Rectal smooth muscle tissue (tissue), 1 donor: ENCODE measurements around the gene SEMA4B.

ENCODE experiments used
- H3K27ac ChIP-seq: one replicate; pipeline ENCODE4 v1.7.0; 2013; ENCODE audit warnings: low read depth, low read length, inconsistent platforms
- H3K27me3 ChIP-seq: one replicate; pipeline ENCODE4 v1.7.0; 2013; ENCODE audit warnings: low read length; ENCODE audit not compliant: control insufficient read depth, insufficient read depth
- H3K36me3 ChIP-seq: one replicate; pipeline ENCODE4 v1.7.0; 2013; ENCODE audit warnings: low read length; ENCODE audit not compliant: control insufficient read depth, insufficient read depth
- H3K4me1 ChIP-seq: one replicate; pipeline ENCODE4 v1.7.0; 2013; ENCODE audit warnings: low read length; ENCODE audit not compliant: control insufficient read depth, insufficient read depth
- H3K4me3 ChIP-seq: one replicate; pipeline ENCODE4 v1.7.0; 2013; ENCODE audit warnings: low read length
- H3K9ac ChIP-seq: one replicate; pipeline ENCODE4 v1.7.0; 2013; ENCODE audit warnings: low read length

The SEMA4B gene

GRCh38 chr15:90227816-90228772, 27.0 kb downstream of the SEMA4B start:
- peaks cover 49% of the 10 kb centered on the region for H3K36me3 ChIP-seq
- H3K27ac ChIP-seq = peak overlapping the region; percentile 70
- no peaks in the 10 kb centered on the region for H3K27me3 ChIP-seq
- H3K4me3 ChIP-seq = no peak overlapping the region
- peaks cover 4% of the 10 kb centered on the region for H3K4me1 ChIP-seq
- no peak overlapping the region for H3K9ac ChIP-seq

- Histone ChIP-seq H3K4me1 (peaks cover 4% of the 10 kb centered on the region), H3K27me3 (no peaks in the 10 kb centered on the region), H3K4me3 (no peak overlapping the region), H3K36me3 (peaks cover 41% of the 10 kb centered on the region), H3K9ac (no peak overlapping the region), H3K27ac (peak overlapping the region; percentile 53)
Measured at GRCh38 chr15:90228960-90229359, 27.8 kb downstream of the SEMA4B start.

GRCh38 chr15:90230071-90230494, 29.0 kb downstream of the SEMA4B start:
- H3K27ac ChIP-seq = peak overlapping the region; percentile 38
- H3K4me1 ChIP-seq = peaks cover 8% of the 10 kb centered on the region
- H3K27me3 ChIP-seq = no peaks in the 10 kb centered on the region
- H3K36me3 ChIP-seq = peaks cover 31% of the 10 kb centered on the region
- H3K4me3 ChIP-seq = no peak overlapping the region
- H3K9ac ChIP-seq = no peak overlapping the region

GRCh38 chr15:90230610-90231009, 29.5 kb downstream of the SEMA4B start:
- H3K9ac ChIP-seq = peak overlapping the region; percentile 32
- no peak overlapping the region for H3K27ac ChIP-seq
- peaks cover 8% of the 10 kb centered on the region for H3K4me1 ChIP-seq
- no peaks in the 10 kb centered on the region for H3K27me3 ChIP-seq
- H3K4me3 ChIP-seq = no peak overlapping the region
- peaks cover 26% of the 10 kb centered on the region for H3K36me3 ChIP-seq

DNA sequence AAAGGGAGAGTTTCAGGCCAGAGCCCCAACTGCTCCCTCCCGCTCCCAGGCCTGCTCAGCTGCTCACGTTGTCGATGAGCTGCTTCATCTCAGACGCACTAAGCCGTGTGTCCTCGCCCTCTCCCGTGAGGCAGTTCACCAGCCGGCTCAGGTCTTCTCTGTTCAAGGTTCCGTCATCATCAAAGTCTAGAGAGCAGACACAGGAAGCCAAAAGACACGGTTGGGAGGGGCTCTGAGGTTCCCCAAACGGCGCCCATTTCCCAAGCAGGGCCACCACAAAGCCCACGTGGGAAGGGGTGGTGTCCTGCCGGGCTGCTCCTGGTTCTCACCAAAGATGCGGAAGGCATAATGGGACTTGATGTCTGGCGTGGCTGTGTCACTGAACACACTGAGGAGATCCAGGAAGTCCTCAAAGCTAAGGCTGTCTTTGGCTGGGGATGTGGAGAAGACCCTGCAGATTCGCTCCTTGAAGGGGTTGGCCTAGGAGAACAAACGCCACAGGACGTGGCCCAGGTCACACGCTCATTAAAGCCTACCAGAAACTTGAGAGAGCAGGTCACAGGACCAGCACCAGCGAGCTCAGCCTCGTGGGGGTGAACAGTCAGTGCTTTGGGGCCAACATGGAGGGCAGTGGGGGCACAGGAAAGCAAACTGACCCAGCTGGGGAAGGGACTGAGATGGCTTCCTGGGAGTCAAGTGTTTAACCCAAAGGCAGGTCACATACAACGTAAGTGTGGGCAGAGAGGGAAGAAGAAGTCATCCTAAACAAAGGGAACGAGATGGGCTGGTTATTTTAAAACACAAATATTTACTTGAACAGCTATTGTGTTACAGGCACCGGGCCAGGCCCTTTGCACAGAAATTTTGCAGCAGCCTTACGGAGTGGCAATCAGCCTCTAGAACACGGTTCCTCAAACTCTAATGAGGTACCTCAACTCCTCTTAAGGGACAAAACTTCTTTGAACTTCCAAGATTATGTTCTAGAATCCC, 30.2 kb downstream of the SEMA4B start:
- Histone ChIP-seq H3K27ac (peak overlapping the region; percentile 20), H3K27me3 (no peaks in the 10 kb centered on the region), H3K36me3 (peaks cover 24% of the 10 kb centered on the region), H3K4me3 (no peak overlapping the region), H3K9ac (peak overlapping the region; percentile 32), H3K4me1 (peaks cover 8% of the 10 kb centered on the region)

- peak overlapping the region; percentile 4 for H3K4me3 ChIP-seq
- H3K9ac ChIP-seq = no peak overlapping the region
- H3K36me3 ChIP-seq = peaks cover 24% of the 10 kb centered on the region
- H3K27ac ChIP-seq = peak overlapping the region; percentile 20
- peaks cover 8% of the 10 kb centered on the region for H3K4me1 ChIP-seq
- H3K27me3 ChIP-seq = no peaks in the 10 kb centered on the region
Measured at GRCh38 chr15:90232196-90232595, 31.1 kb downstream of the SEMA4B start.

DNA sequence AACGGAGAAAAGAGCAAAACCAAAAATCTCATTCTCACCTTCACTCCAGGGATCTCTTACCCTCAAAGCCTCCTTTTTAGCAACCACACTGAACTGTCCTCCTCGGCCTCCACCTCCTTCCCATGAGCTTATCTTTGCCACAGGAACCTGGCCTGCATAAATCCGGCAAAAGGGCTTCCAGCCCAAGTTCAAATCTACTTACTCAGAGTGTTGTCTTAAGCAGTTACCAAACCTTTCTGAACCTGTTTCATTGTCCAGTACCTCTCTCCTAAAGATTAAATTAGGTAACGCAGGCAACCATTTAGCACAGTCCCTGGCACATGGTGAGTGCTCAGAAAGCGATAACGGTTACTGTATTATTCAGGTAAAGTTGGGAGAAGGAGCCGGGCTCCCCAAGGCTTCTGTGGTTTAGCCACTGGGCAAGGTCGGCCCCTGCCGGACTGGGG, 31.8 kb downstream of the SEMA4B start:
- peaks cover 8% of the 10 kb centered on the region for H3K4me1 ChIP-seq
- peak overlapping the region; percentile 79 for H3K4me3 ChIP-seq
- peaks cover 19% of the 10 kb centered on the region for H3K36me3 ChIP-seq
- H3K27ac ChIP-seq = peak overlapping the region; percentile 88
- no peak overlapping the region for H3K9ac ChIP-seq
- no peaks in the 10 kb centered on the region for H3K27me3 ChIP-seq

DNA sequence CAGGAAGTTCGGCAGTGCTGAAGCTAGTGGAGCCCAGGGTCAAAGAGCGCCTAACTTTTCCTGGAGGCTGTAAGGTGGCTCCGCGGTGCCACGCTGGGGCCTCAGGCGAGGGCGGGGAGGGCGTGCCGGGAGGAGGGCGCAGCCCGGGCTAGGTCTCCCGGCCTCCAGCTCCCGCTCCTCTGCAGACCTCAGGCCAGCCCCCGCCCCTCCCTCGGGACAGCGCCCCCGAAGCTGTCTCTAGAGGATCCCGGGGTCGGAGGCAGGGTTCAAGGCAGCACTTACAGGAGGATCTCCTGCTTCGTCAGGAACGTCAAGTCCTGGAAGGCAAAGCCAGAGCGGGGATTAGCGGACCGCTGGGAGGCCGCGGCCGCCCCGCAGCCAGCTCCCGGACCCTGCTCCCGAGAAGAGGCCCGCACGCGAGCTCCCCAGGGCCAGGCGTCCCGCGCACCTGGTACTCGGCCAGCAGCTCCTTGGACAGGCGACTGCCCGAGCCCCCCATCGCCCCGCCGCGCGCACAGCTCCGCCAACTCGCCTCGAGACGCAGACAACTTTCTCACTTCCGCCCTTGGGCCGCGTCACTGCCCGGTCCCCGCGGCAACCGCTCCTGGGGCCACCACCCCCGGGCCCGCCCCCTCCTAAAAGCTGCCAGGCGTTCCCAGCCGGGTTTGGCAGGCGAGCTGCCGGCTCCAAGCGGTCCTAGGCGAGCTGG, 32.4 kb downstream of the SEMA4B start, which contains the start of gene CIB1:
Gene CIB1 (minus strand): TSS at position 555 of the 709 bp plus-strand sequence. CDS start 56 bp downstream, at position 499.
- H3K4me3 ChIP-seq = peak within 1 kb of the TSS; percentile 79
- no peaks in the 10 kb centered on the region for H3K27me3 ChIP-seq
- H3K36me3 ChIP-seq = peaks cover 19% of the 10 kb centered on the region
- H3K27ac ChIP-seq = peak within 1 kb of the TSS; percentile 88
- H3K9ac ChIP-seq = peak within 1 kb of the TSS; percentile 80
- peaks cover 8% of the 10 kb centered on the region for H3K4me1 ChIP-seq

DNA sequence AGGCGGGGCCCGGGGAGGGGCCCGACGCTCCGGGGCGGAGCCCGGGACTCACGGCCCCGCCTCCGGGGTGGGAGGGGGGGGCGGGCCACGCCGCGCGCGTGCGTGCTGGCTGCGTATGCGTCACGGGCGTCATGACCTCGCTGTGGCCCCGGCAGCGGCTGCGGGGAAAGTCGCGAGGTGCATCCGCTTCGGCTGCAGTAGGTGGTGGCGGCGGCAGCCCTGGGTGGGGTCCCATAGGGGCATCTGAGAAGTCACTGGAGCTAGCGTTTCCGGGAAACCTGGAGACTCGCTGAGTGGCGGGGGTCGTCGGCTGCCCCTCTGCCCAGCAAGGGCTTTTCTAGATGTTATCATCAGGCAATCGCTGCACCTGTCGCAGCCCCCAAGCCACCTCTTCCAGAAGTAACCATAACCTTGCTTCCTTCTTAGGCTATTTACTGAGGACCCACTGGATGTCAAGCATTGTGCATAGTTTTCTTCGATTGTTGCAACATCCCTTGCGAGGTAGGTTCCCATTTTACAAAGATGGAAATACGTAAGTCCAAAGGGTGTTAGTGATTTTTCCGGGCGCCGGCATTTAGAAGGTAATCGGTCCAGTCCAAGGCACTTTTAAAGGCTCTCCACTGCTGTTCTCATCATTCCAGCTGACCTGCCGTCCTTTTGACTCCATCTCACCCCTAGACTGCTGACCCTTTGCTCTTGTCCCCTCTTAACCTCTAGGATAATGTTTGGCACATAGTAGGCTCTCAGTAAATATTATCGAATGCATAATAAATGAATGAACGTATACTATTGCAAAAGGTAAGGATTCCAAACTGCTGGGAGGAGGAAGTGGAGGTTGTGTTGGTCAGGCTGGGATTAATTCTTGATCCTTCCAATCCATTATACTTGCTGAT, 33.2 kb downstream of the SEMA4B start, which contains the start of gene GDPGP1:
Gene GDPGP1 (plus strand): TSS at position 114 of the 893 bp plus-strand sequence. CDS start 6,700 bp downstream, outside the sequence.
- peak within 1 kb of the TSS; percentile 88 for H3K27ac ChIP-seq
- H3K4me1 ChIP-seq = peaks cover 8% of the 10 kb centered on the region
- peaks cover 13% of the 10 kb centered on the region for H3K36me3 ChIP-seq
- peak within 1 kb of the TSS; percentile 79 for H3K4me3 ChIP-seq
- H3K27me3 ChIP-seq = no peaks in the 10 kb centered on the region
- peak within 1 kb of the TSS; percentile 80 for H3K9ac ChIP-seq

GRCh38 chr15:90239371-90239770, 38.2 kb downstream of the SEMA4B start:
- no peaks in the 10 kb centered on the region for H3K27me3 ChIP-seq
- no peak overlapping the region for H3K9ac ChIP-seq
- no peak overlapping the region for H3K27ac ChIP-seq
- peaks cover 8% of the 10 kb centered on the region for H3K36me3 ChIP-seq
- H3K4me1 ChIP-seq = peaks cover 4% of the 10 kb centered on the region
- no peak overlapping the region for H3K4me3 ChIP-seq

GRCh38 chr15:90240856-90241255, 39.7 kb downstream of the SEMA4B start:
- Histone ChIP-seq H3K27me3 (no peaks in the 10 kb centered on the region), H3K4me3 (no peak overlapping the region), H3K4me1 (no peaks in the 10 kb centered on the region), H3K36me3 (peaks cover 8% of the 10 kb centered on the region), H3K27ac (no peak overlapping the region), H3K9ac (no peak overlapping the region)
